GM23248 (cell line): ENCODE measurements around the gene MSANTD1. TPM values are rescaled to one million over a fixed set of nuclear protein-coding genes. Genes with fewer than 3 reads are reported as not detected.
A peak's percentile ranks its signal among the peaks of the same experiment; 100 is the strongest.

Experiments used
- DNase-seq: peaks from one replicate; pipeline ENCODE4 v3.0.0-alpha.2; 2015
- H2AFZ ChIP-seq: fragments of 200-600 bp; sonication (generic); 2 replicates; pipeline ENCODE4 v1.6.1; 2016; ENCODE audit warnings: antibody characterized with exemption
- H3F3A ChIP-seq: fragments of 200-600 bp; sonication (generic); 2 replicates; pipeline ENCODE4 v1.6.1; 2016; ENCODE audit warnings: mild to moderate bottlenecking, antibody characterized with exemption, mixed run types; ENCODE audit not compliant: insufficient read depth
- H3K27ac ChIP-seq: fragments of 200-600 bp; sonication (generic); 2 replicates; pipeline ENCODE4 v1.5.1; 2016; ENCODE audit warnings: mild to moderate bottlenecking
- H3K27me3 ChIP-seq: fragments of 200-600 bp; sonication (generic); replicated peaks from 2 replicates; pipeline ENCODE4 v1.6.1; 2016; ENCODE audit warnings: mild to moderate bottlenecking; ENCODE audit not compliant: insufficient read depth
- H3K36me3 ChIP-seq: fragments of 200-600 bp; sonication (generic); 2 replicates; pipeline ENCODE4 v1.6.1; 2016; ENCODE audit warnings: low read depth, mild to moderate bottlenecking
- H3K4me1 ChIP-seq: fragments of 200-600 bp; sonication (generic); 2 replicates; pipeline ENCODE4 v1.6.1; 2016; ENCODE audit warnings: mild to moderate bottlenecking; ENCODE audit not compliant: insufficient read depth
- H3K4me2 ChIP-seq: fragments of 200-600 bp; sonication (generic); one replicate; pipeline ENCODE4 v1.6.1; 2016; ENCODE audit warnings: mild to moderate bottlenecking; ENCODE audit not compliant: unreplicated experiment
- H3K4me3 ChIP-seq: fragments of 200-600 bp; sonication (generic); 2 replicates; pipeline ENCODE4 v1.5.1; 2016; ENCODE audit warnings: mild to moderate bottlenecking
- H3K79me2 ChIP-seq: fragments of 200-600 bp; sonication (generic); 2 replicates; pipeline ENCODE4 v1.6.1; 2016; ENCODE audit warnings: mild to moderate bottlenecking; ENCODE audit not compliant: insufficient read depth
- H3K9ac ChIP-seq: fragments of 200-600 bp; sonication (generic); 2 replicates; pipeline ENCODE4 v1.6.1; 2016; ENCODE audit warnings: mild to moderate bottlenecking
- H3K9me2 ChIP-seq: fragments of 200-600 bp; sonication (generic); 2 replicates; pipeline ENCODE4 v1.6.1; 2016; ENCODE audit warnings: mixed run types, mild to moderate bottlenecking, moderate library complexity; ENCODE audit not compliant: insufficient read depth
- H3K9me3 ChIP-seq: fragments of 200-600 bp; sonication (generic); one replicate; pipeline ENCODE4 v1.6.1; 2017; ENCODE audit warnings: low read depth
- H4K20me1 ChIP-seq: fragments of 200-600 bp; sonication (generic); 2 replicates; pipeline ENCODE4 v1.6.0; 2016; ENCODE audit not compliant: insufficient read depth
- EZH2 ChIP-seq: fragments of 200-600 bp; sonication (generic); IDR thresholded peaks from 2 replicates; pipeline ENCODE4 v1.6.1; 2018; ENCODE audit warnings: antibody characterized with exemption, mild to moderate bottlenecking; ENCODE audit not compliant: insufficient read depth, poor library complexity, severe bottlenecking
- EZH2phosphoT487 ChIP-seq: fragments of 200-600 bp; sonication (generic); IDR thresholded peaks from 2 replicates; pipeline ENCODE4 v1.6.1; 2018; ENCODE audit warnings: antibody characterized with exemption, moderate library complexity, mild to moderate bottlenecking, low read depth; ENCODE audit not compliant: insufficient read depth
- WGBS, 2 experiments: methylation state at CpG; one replicate each; pipeline ENCODE4 v1.1.6; 2015 to 2017; ENCODE audit warnings: low lambda C conversion rate in 2 of 2, low coverage in 1 of 2; ENCODE audit errors: missing lambda C conversion rate in 2 of 2; 5-methylcytosine and 5-hydroxymethylcytosine counted together
- in situ Hi-C: fragments of 300-500 bp; cut with MboI; formaldehyde crosslinking; loops from 2 replicates; pipeline ENCODE4 v1.15.0; 2020
- polyA plus RNA-seq: library from polyadenylated mRNA; unstranded; fragments of >200 nt; fragmentation: Nextera tagmentation; extraction: Ambion mirVana; gene quantifications from 2 replicates; pipeline ENCODE4 v1.2.1, GENCODE V29; 2016
- total RNA-seq: library from RNA; depleted of rRNA; stranded (reverse); fragments of >200 nt; shearing (Covaris generic); gene quantifications from 2 replicates; pipeline ENCODE4 v1.2.3, GENCODE V29; 2014

The MSANTD1 gene
- total and polyA plus RNA-seq, 2 experiments from 2014 or later: not detected

GRCh38 chr4:3201718-3202702 is 46.9 kb upstream of the MSANTD1 start:
- no peaks in the 10 kb centered on the region for H4K20me1 ChIP-seq
- H3K4me3 ChIP-seq: no peak overlapping the region
- H3K27me3 ChIP-seq: no peaks in the 10 kb centered on the region
- peak; percentile 52 for DNase-seq
- H3K79me2 ChIP-seq: no peaks in the 10 kb centered on the region
- no peak overlapping the region for H2AFZ ChIP-seq
- H3K9me3 ChIP-seq: no peaks in the 10 kb centered on the region
- no peaks in the 10 kb centered on the region for H3K9me2 ChIP-seq
- no peak overlapping the region for H3K4me2 ChIP-seq
- peaks cover 22% of the 10 kb centered on the region for H3F3A ChIP-seq
- 0 out of 2 replicates have a peak, but pooled peaks cover 7% of the 10 kb centered on the region for H3K36me3 ChIP-seq
- no peak overlapping the region for H3K27ac ChIP-seq
- no peak for TF ChIP-seq EZH2
- TF ChIP-seq EZH2phosphoT487: no peak
- 94 to 95% methylated on average over 11 of the region's 11 CpGs for WGBS, 2 experiments
- H3K9ac ChIP-seq: no peak overlapping the region
- in situ Hi-C loops: no loop called here
- H3K4me1 ChIP-seq: peaks cover 24% of the 10 kb centered on the region

GRCh38 chr4:3202836-3203820 is 45.8 kb upstream of the MSANTD1 start:
- WGBS, 2 experiments: 81 to 84% methylated on average over 22 of the region's 22 CpGs
- H3K4me2 ChIP-seq: peak overlapping the region; percentile 59

GRCh38 chr4:3203971-3204431 is 45.0 kb upstream of the MSANTD1 start:
- H3K27ac ChIP-seq: peak overlapping the region; percentile 69
- 13 to 14% methylated on average over 8 of the region's 8 CpGs for WGBS, 2 experiments
- H3K4me3 ChIP-seq: peak overlapping the region; percentile 35; the same call in 1 of the 2 replicates
- in situ Hi-C loops: no loop called here
- peak overlapping the region; percentile 52 for H3K9ac ChIP-seq
- H3K4me2 ChIP-seq: peak overlapping the region; percentile 59
- H3K27me3 ChIP-seq: no peaks in the 10 kb centered on the region
- TF ChIP-seq EZH2phosphoT487: no peak
- TF ChIP-seq EZH2: no peak
- H3K9me2 ChIP-seq: no peaks in the 10 kb centered on the region
- H3F3A ChIP-seq: peaks cover 22% of the 10 kb centered on the region
- H3K36me3 ChIP-seq: peaks cover 16% of the 10 kb centered on the region; the same call in 1 of the 2 replicates
- H3K9me3 ChIP-seq: no peaks in the 10 kb centered on the region
- H3K4me1 ChIP-seq: peaks cover 28% of the 10 kb centered on the region
- H3K79me2 ChIP-seq: no peaks in the 10 kb centered on the region
- H4K20me1 ChIP-seq: no peaks in the 10 kb centered on the region
- H2AFZ ChIP-seq: 0 out of 2 replicates have a peak overlapping the region, but pooled peaks have one; percentile 25
- DNase-seq: peak; percentile 87

More at GRCh38 chr4:3202836-3203820, 45.8 kb upstream of the MSANTD1 start:
- Histone ChIP-seq H3K27ac (peak overlapping the region; percentile 69), H3K4me3 (no peak overlapping the region), H3K9me3 (no peaks in the 10 kb centered on the region), H3K79me2 (no peaks in the 10 kb centered on the region), H3K4me1 (peaks cover 28% of the 10 kb centered on the region), H3K9me2 (no peaks in the 10 kb centered on the region), H3K9ac (peak overlapping the region; percentile 52), H3K27me3 (no peaks in the 10 kb centered on the region), H2AFZ (no peak overlapping the region), H4K20me1 (no peaks in the 10 kb centered on the region), H3F3A (peaks cover 22% of the 10 kb centered on the region), H3K36me3 (0 out of 2 replicates have a peak, but pooled peaks cover 9% of the 10 kb centered on the region)
- in situ Hi-C loops: no loop called here
- TF ChIP-seq EZH2phosphoT487 (no peak), EZH2 (no peak)
- DNase-seq: no peak

- peaks cover 22% of the 10 kb centered on the region for H3F3A ChIP-seq
- H3K4me2 ChIP-seq: no peak overlapping the region
- 97 to 98% methylated on average over 11 of the region's 11 CpGs for WGBS, 2 experiments
- H3K9me3 ChIP-seq: no peaks in the 10 kb centered on the region
- no peak overlapping the region for H3K9ac ChIP-seq
- in situ Hi-C loops: no loop called here
- no peak overlapping the region for H3K27ac ChIP-seq
- H3K27me3 ChIP-seq: no peaks in the 10 kb centered on the region
- no peak for DNase-seq
- H2AFZ ChIP-seq: no peak overlapping the region
- H3K4me3 ChIP-seq: no peak overlapping the region
- no peaks in the 10 kb centered on the region for H3K9me2 ChIP-seq
- H4K20me1 ChIP-seq: no peaks in the 10 kb centered on the region
- TF ChIP-seq EZH2 (no peak), EZH2phosphoT487 (no peak)
- no peaks in the 10 kb centered on the region for H3K79me2 ChIP-seq
- H3K4me1 ChIP-seq: peaks cover 18% of the 10 kb centered on the region
- peaks cover 24% of the 10 kb centered on the region for H3K36me3 ChIP-seq
Observed at GRCh38 chr4:3205995-3206394, 43.0 kb upstream of the MSANTD1 start.
